CD4-positive, alpha-beta T cell (primary cell): ENCODE data around the gene CASP10. TPM values are rescaled to one million over a fixed set of nuclear protein-coding genes. Genes with fewer than 3 reads are reported as not detected.

Experiments
- ATAC-seq: fragments of 200-7000 bp; cut with Tn5 transposase; one replicate; pipeline ENCODE4 v1.10.0; 2022; ENCODE audit warnings: mild to moderate bottlenecking; ENCODE audit not compliant: poor library complexity
- CTCF ChIA-PET: fragments of 350-600 bp; sonication (Branson Sonifier 250); formaldehyde crosslinking; loops from one replicate; lab custom pipeline; 2021; ENCODE audit warnings: antibody characterized with exemption, inconsistent platforms; lab: Charles Lee
- POLR2A ChIA-PET: fragments of 350-600 bp; sonication (Branson Sonifier 250); formaldehyde crosslinking; loops from one replicate; lab custom pipeline; 2021; ENCODE audit warnings: antibody characterized with exemption, inconsistent platforms; lab: Charles Lee
- DNase-seq, 14 experiments: peaks; one replicate each; pipeline ENCODE4 v3.0.0-alpha.2; 2013 to 2020; ENCODE audit warnings: mixed read lengths in 2 of 14
- H3K27ac ChIP-seq, 2 donors: one replicate each; pipeline versions ENCODE4 v1.5.1 to v1.7.0; 2013; ENCODE audit warnings: low read length in 2 of 2, low read depth in 1 of 2, mild to moderate bottlenecking in 1 of 2
- H3K27me3 ChIP-seq, 2 experiments: 1 replicate in 1 of 2; 2 replicates in 1 of 2; pipeline versions ENCODE4 v1.6.1 to v1.7.0; 2013; ENCODE audit warnings: low read length in 2 of 2, control low read depth in 1 of 2, mild to moderate bottlenecking in 1 of 2, moderate library complexity in 1 of 2; ENCODE audit not compliant: insufficient read depth in 2 of 2, control insufficient read depth in 1 of 2
- H3K36me3 ChIP-seq: one replicate; pipeline ENCODE4 v1.6.1; 2013; ENCODE audit warnings: low read length, control low read depth; ENCODE audit not compliant: insufficient read depth
- H3K4me1 ChIP-seq: one replicate; pipeline ENCODE4 v1.6.1; 2013; ENCODE audit warnings: low read length, control low read depth; ENCODE audit not compliant: insufficient read depth
- H3K4me3 ChIP-seq: one replicate; pipeline ENCODE4 v1.5.1; 2013; ENCODE audit warnings: mild to moderate bottlenecking, low read length, moderate library complexity
- H3K9me3 ChIP-seq, 2 experiments: 1 replicate in 1 of 2; 2 replicates in 1 of 2; pipeline versions ENCODE4 v1.6.1 to v1.7.0; 2013; ENCODE audit warnings: low read length in 2 of 2, mild to moderate bottlenecking in 2 of 2, control low read depth in 1 of 2, moderate library complexity in 1 of 2; ENCODE audit not compliant: control insufficient read depth in 1 of 2, insufficient read depth in 1 of 2
- H3K27ac Mint-ChIP-seq: one replicate; pipeline ENCODE4 v1.8.0; 2020; ENCODE audit warnings: mixed read lengths
- H3K27me3 Mint-ChIP-seq: one replicate; pipeline ENCODE4 v1.8.0; 2021; ENCODE audit warnings: mixed read lengths
- H3K36me3 Mint-ChIP-seq: one replicate; pipeline ENCODE4 v1.8.0; 2021; ENCODE audit warnings: low read depth, mixed read lengths
- H3K4me1 Mint-ChIP-seq: one replicate; pipeline ENCODE4 v1.8.0; 2021; ENCODE audit warnings: low read depth, mixed read lengths
- H3K4me3 Mint-ChIP-seq: one replicate; pipeline ENCODE4 v1.8.0; 2020; ENCODE audit warnings: mild to moderate bottlenecking, mixed read lengths
- H3K9me3 Mint-ChIP-seq: one replicate; pipeline ENCODE4 v1.8.0; 2020; ENCODE audit warnings: mixed read lengths
- CTCF ChIP-seq: fragments of 200-600 bp; IDR thresholded peaks from one replicate; pipeline ENCODE4 v1.8.0; 2022; ENCODE audit warnings: antibody characterized with exemption, mild to moderate bottlenecking
- intact Hi-C, 2 experiments: fragments of 100-400 bp; cut with DNase I in 1 of 2; cut with micrococcal nuclease in 1 of 2; formaldehyde crosslinking; loops; one replicate each; pipeline versions ENCODE4 v1.15.1 to v1.9.0; 2023 to 2025; cut with DNase I, micrococcal nuclease
- total RNA-seq, 174 experiments: library from RNA in 2 of 174; stranded (reverse) in 2 of 174; gene quantifications; one replicate each; pipeline ENCODE4 v1.2.3 and lab custom pipeline; 2021 to 2026

The CASP10 gene
- total RNA-seq, 2 experiments from 2014 or later: 12.6 to 13.7 TPM

GRCh38 chr2:201171259-201171814 is 11.6 kb upstream of the CASP10 start:
- DNase-seq (no peak), ATAC-seq (no peak)
- Histone ChIP-seq H3K4me1 (no peaks in the 10 kb centered on the region), H3K27ac (no peak overlapping the region), H3K36me3 (peaks cover 14% of the 10 kb centered on the region), H3K27me3 (no peaks in the 10 kb centered on the region), H3K4me3 (no peak overlapping the region), H3K9me3 (peaks cover 28 to 33% of the 10 kb centered on the region in 2 experiments)
- no peak for TF ChIP-seq CTCF
- Mint-ChIP-seq H3K4me3 (no peak overlapping the region), H3K4me1 (no peaks in the 10 kb centered on the region), H3K9me3 (peaks cover 21% of the 10 kb centered on the region), H3K27ac (peak overlapping the region; percentile 51), H3K27me3 (no peaks in the 10 kb centered on the region), H3K36me3 (peaks cover 43% of the 10 kb centered on the region)
- POLR2A ChIA-PET: interaction anchor here (0.6 to 0.7 kb wide), 2 partner anchors 43 to 91 kb away, joined by 3 read pairs; no protein-coding TSS in a partner anchor
- intact Hi-C loops: loop anchor here in 1 of 2 experiments (10.0 kb wide), 1 partner anchor 597 kb away; no protein-coding TSS in a partner anchor
- CTCF ChIA-PET: interaction anchor here (0.9 to 1.7 kb wide), 4 partner anchors 11 to 208 kb away, joined by 3 to 4 read pairs (median 3); partner anchors contain the start of gene ORC2

- peaks cover 21% of the 10 kb centered on the region for H3K9me3 Mint-ChIP-seq
- no peaks in the 10 kb centered on the region for H3K27me3 ChIP-seq
Observed at GRCh38 chr2:201172279-201172678, 10.7 kb upstream of the CASP10 start.

GRCh38 chr2:201174687-201175086 is 8.3 kb upstream of the CASP10 start:
- TF ChIP-seq CTCF: no peak

More at GRCh38 chr2:201172279-201172678, 10.7 kb upstream of the CASP10 start:
- H3K27ac Mint-ChIP-seq: peak overlapping the region; percentile 3
- H3K36me3 ChIP-seq: peaks cover 5% of the 10 kb centered on the region
- POLR2A ChIA-PET: no interaction called here
- peaks cover 33% of the 10 kb centered on the region for H3K36me3 Mint-ChIP-seq
- H3K4me3 Mint-ChIP-seq: no peak overlapping the region
- intact Hi-C loops: loop anchor here in 1 of 2 experiments (10.0 kb wide), 1 partner anchor 597 kb away; no protein-coding TSS in a partner anchor
- H3K27ac ChIP-seq: no peak overlapping the region
- no peak overlapping the region for H3K4me3 ChIP-seq
- peaks cover 3% of the 10 kb centered on the region for H3K4me1 ChIP-seq
- no peaks in the 10 kb centered on the region for H3K27me3 Mint-ChIP-seq
- no peak for ATAC-seq
- no peak for DNase-seq
- peaks cover 19 to 29% of the 10 kb centered on the region in 2 experiments for H3K9me3 ChIP-seq
- peaks cover 2% of the 10 kb centered on the region for H3K4me1 Mint-ChIP-seq
- CTCF ChIA-PET: no interaction called here
- TF ChIP-seq CTCF: no peak

More at GRCh38 chr2:201174687-201175086, 8.3 kb upstream of the CASP10 start:
- Mint-ChIP-seq H3K27me3 (no peaks in the 10 kb centered on the region), H3K4me1 (peaks cover 7% of the 10 kb centered on the region), H3K4me3 (no peak overlapping the region), H3K9me3 (peaks cover 6% of the 10 kb centered on the region), H3K36me3 (peaks cover 12% of the 10 kb centered on the region), H3K27ac (peak overlapping the region; percentile 30)
- H3K27me3 ChIP-seq: no peaks in the 10 kb centered on the region
- H3K9me3 ChIP-seq: peaks cover 8 to 12% of the 10 kb centered on the region in 2 experiments
- intact Hi-C loops: loop anchor here (5.0 to 10.0 kb wide), 7 partner anchors 57 to 600 kb away; partner anchors contain the start of genes CFLAR (in 1 of the 2), HYCC2 (in 1 of the 2), NDUFB3 (in 1 of the 2) and ORC2 (in 1 of the 2)
- CTCF ChIA-PET: no interaction called here
- no peaks in the 10 kb centered on the region for H3K36me3 ChIP-seq
- ATAC-seq: no peak
- no peak overlapping the region for H3K4me3 ChIP-seq
- POLR2A ChIA-PET: interaction anchor here (1.1 kb wide), 1 partner anchor 54 kb away, joined by 3 read pairs; no protein-coding TSS in a partner anchor
- H3K4me1 ChIP-seq: peaks cover 10% of the 10 kb centered on the region
- H3K27ac ChIP-seq: no peak overlapping the region
- DNase-seq: no peak
